A549 (cell line): ENCODE results near the gene TOR1B. TPM values are rescaled to one million over a fixed set of nuclear protein-coding genes. Genes with fewer than 3 reads are reported as not detected.

ENCODE experiments used
- ATAC-seq, 2 experiments: fragments of 200-7000 bp in 1 of 2; fragments of >200 bp in 1 of 2; cut with Nextera tagmentation in 1 of 2; cut with Tn5 transposase in 1 of 2; 3 replicates each; pipeline versions ENCODE4 v1.8.0 to v1.9.1; 2018 to 2020; ENCODE audit warnings: mild to moderate bottlenecking in 1 of 2, moderate library complexity in 1 of 2
- CTCF ChIA-PET: fragments of 300-600 bp; sonication (Branson Sonifier 250); formaldehyde crosslinking; extraction: SDS; loops from one replicate; lab custom pipeline; 2021; ENCODE audit warnings: antibody characterized with exemption, inconsistent platforms; lab: Yijun Ruan, JAX
- POLR2A ChIA-PET: fragments of 350-600 bp; formaldehyde crosslinking; extraction: SDS; loops from one replicate; lab custom pipeline; 2021; ENCODE audit warnings: antibody characterized with exemption, inconsistent platforms; lab: Yijun Ruan, JAX
- DNase-seq, 2 experiments: peaks; one replicate each; pipeline versions ENCODE4 v3.0.0 to v3.0.0-alpha.2; 2011 to 2016; ENCODE audit warnings: low read depth in 1 of 2, low spot score in 1 of 2
- FAIRE-seq: peaks from 2 replicates; lab custom pipeline; 2011; peaks lifted over from hg19 to GRCh38; lab: Jason Lieb, UNC
- H3K27ac ChIP-seq, 2 experiments: fragments of >200 bp; sonication (Bioruptor Twin); formaldehyde crosslinking; 3 replicates each; pipeline ENCODE4 v1.5.1; 2016 to 2017
- H3K4me1 ChIP-seq: fragments of >200 bp; sonication (Bioruptor Twin); formaldehyde crosslinking; 3 replicates; pipeline ENCODE4 v1.6.1; 2016
- H3K4me2 ChIP-seq: fragments of >200 bp; sonication (Bioruptor Twin); formaldehyde crosslinking; 3 replicates; pipeline ENCODE4 v1.6.1; 2016
- H3K4me3 ChIP-seq: fragments of >200 bp; sonication (Bioruptor Twin); formaldehyde crosslinking; 3 replicates; pipeline ENCODE4 v1.5.1; 2016
- H3K9me3 ChIP-seq: fragments of >200 bp; sonication (Bioruptor Twin); formaldehyde crosslinking; 3 replicates; pipeline ENCODE4 v1.6.1; 2016
- BCL3 ChIP-seq: fragments of >200 bp; sonication (Bioruptor Twin); formaldehyde crosslinking; IDR thresholded peaks from 3 replicates; pipeline ENCODE4 v1.6.1; 2016
- CBX8 ChIP-seq: fragments of 200-600 bp; sonication (generic); IDR thresholded peaks from 2 replicates; pipeline ENCODE4 v1.6.1; 2016
- EHMT2 ChIP-seq: fragments of 200-600 bp; sonication (generic); IDR thresholded peaks from 2 replicates; pipeline ENCODE4 v1.6.1; 2016; ENCODE audit warnings: antibody characterized with exemption, low read depth, mild to moderate bottlenecking, moderate library complexity
- EP300 ChIP-seq, 2 experiments: fragments of >200 bp; sonication (Bioruptor Twin); formaldehyde crosslinking; IDR thresholded peaks; 2 replicates in 1 of 2; 3 replicates in 1 of 2; pipeline ENCODE4 v1.6.1; 2016 to 2017
- ESRRA ChIP-seq: fragments of 150-350 bp; IDR thresholded peaks from 2 replicates; pipeline ENCODE4 v1.6.1; 2014; ENCODE audit warnings: mild to moderate bottlenecking, low read length, borderline replicate concordance
- FOSB ChIP-seq: fragments of 250-450 bp; sonication (Bioruptor Pico); IDR thresholded peaks from 2 replicates; pipeline ENCODE4 v1.5.0; 2020; ENCODE audit warnings: mild to moderate bottlenecking, moderate library complexity
- FOSL2 ChIP-seq, 2 experiments: fragments of 450-650 bp in 1 of 2; fragments of >200 bp in 1 of 2; sonication (Bioruptor Twin) in 1 of 2; formaldehyde crosslinking; IDR thresholded peaks; 2 replicates each; pipeline versions ENCODE4 v1.5.0 to v1.6.1; 2016 to 2020; ENCODE audit warnings: mild to moderate bottlenecking in 1 of 2, moderate library complexity in 1 of 2
- HOXB13 ChIP-seq: fragments of 250-450 bp; sonication (Bioruptor Pico); IDR thresholded peaks from 2 replicates; pipeline ENCODE4 v1.5.0; 2020; ENCODE audit warnings: low read depth, mild to moderate bottlenecking, moderate library complexity
- JUNB ChIP-seq: fragments of >200 bp; sonication (Bioruptor Twin); formaldehyde crosslinking; IDR thresholded peaks from 2 replicates; pipeline ENCODE4 v1.6.1; 2016
- KDM5A ChIP-seq: fragments of 200-600 bp; sonication (generic); IDR thresholded peaks from 2 replicates; pipeline ENCODE4 v1.6.1; 2016; ENCODE audit warnings: antibody characterized with exemption, mild to moderate bottlenecking
- MYC ChIP-seq: IDR thresholded peaks from 2 replicates; pipeline ENCODE4 v1.6.1; 2012; ENCODE audit warnings: mild to moderate bottlenecking, inconsistent platforms, low read length, improper control_type of control experiment, borderline replicate concordance
- NR3C1 ChIP-seq: fragments of >200 bp; sonication (Bioruptor Twin); formaldehyde crosslinking; IDR thresholded peaks from 3 replicates; pipeline ENCODE4 v1.6.1; 2017
- PHF8 ChIP-seq: fragments of 200-600 bp; sonication (generic); IDR thresholded peaks from 2 replicates; pipeline ENCODE4 v1.6.1; 2016; ENCODE audit warnings: low read depth, mild to moderate bottlenecking, antibody characterized with exemption, moderate library complexity, borderline replicate concordance
- RAD21 ChIP-seq, 2 experiments: fragments of >200 bp in 1 of 2; sonication (Bioruptor Twin) in 1 of 2; formaldehyde crosslinking in 1 of 2; IDR thresholded peaks in 1 of 2; conservative IDR thresholded peaks in 1 of 2; 2 replicates in 1 of 2; 3 replicates in 1 of 2; pipeline ENCODE4 v1.6.1; 2012 to 2018; ENCODE audit warnings: inconsistent platforms in 1 of 2
- RARB ChIP-seq: fragments of 250-450 bp; sonication (Bioruptor Pico); IDR thresholded peaks from 2 replicates; pipeline ENCODE4 v1.8.0; 2021; ENCODE audit warnings: mild to moderate bottlenecking, moderate library complexity
- USF2 ChIP-seq: fragments of 450-650 bp; IDR thresholded peaks from 2 replicates; pipeline ENCODE4 v1.6.1; 2014; ENCODE audit warnings: antibody characterized with exemption
- ZSCAN20 ChIP-seq: fragments of 250-450 bp; sonication (Bioruptor Pico); IDR thresholded peaks from 2 replicates; pipeline ENCODE4 v1.8.0; 2022; ENCODE audit warnings: mild to moderate bottlenecking, moderate library complexity
- WGBS: methylation state at CpG from one replicate; pipeline ENCODE4 v1.1.6; 2017; ENCODE audit errors: missing lambda C conversion rate; 5-methylcytosine and 5-hydroxymethylcytosine counted together
- polyA plus RNA-seq, 4 experiments: library from polyadenylated mRNA; depleted of rRNA in 3 of 4; stranded (reverse); fragments of >200 nt; fragmentation: RNase III in 1 of 4; extraction: RNeasy Plus Mini Kit Qiagen cat#74134 plus additional on column Dnase treatment in 1 of 4; gene quantifications; 2 replicates in 3 of 4; 3 replicates in 1 of 4; pipeline ENCODE4 v1.2.3, GENCODE V29; 2011 to 2017
- TF ChIP-seq, protein P1 (sequence below): fragments of 150-350 bp; IDR thresholded peaks from 2 replicates; pipeline ENCODE4 v1.6.1; 2014; ENCODE audit warnings: low read depth, mild to moderate bottlenecking, low read length
- TF ChIP-seq, protein P2 (sequence below): IDR thresholded peaks from 2 replicates; pipeline ENCODE4 v1.6.1; 2012; ENCODE audit warnings: low read depth, borderline replicate concordance

Gene TOR1B
- polyA plus RNA-seq, 2 of the 4 experiments (the other 2 are of a cell fraction), result 24.9 to 32.4 TPM

DNA sequence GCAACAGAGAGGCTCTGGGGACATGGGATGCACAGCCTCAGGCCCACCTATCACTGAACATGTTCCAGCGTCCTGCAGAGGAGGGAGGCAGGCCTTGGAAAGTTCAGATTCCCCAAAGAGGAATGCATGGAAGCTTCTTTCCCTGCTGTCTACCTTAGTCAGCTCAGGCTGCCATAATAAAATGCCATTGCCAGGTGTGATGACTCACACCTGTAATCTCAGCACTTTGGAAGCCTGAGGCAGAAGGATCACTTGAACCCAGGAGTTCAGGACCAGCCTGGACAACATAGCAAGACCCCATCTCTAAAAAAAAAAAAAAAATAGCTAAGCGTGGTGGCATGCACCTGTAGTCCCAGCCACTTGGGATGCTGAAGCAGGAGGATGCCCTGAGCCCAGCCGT, 24.5 kb upstream of the TOR1B start:
- peak overlapping the region; percentile 88 to 89 for H3K27ac ChIP-seq
- no peak for TF ChIP-seq FOSL2 (IDR thresholded peaks at IDR 0.05)
- TF ChIP-seq FOSL2 (CRISPR knock-in tag; IDR thresholded peaks at IDR 0.05), result peak; percentile 59
- TF ChIP-seq MYC, result no peak
- WGBS, result 94% methylated on average over 3 of the region's 3 CpGs
- FAIRE-seq (no peak), ATAC-seq (no peak), DNase-seq (no peak)
- no peak overlapping the region for H3K4me3 ChIP-seq
- H3K9me3 ChIP-seq, result no peaks in the 10 kb centered on the region
- POLR2A ChIA-PET, result interaction anchor here (0.6 to 3.5 kb wide), 5 partner anchors 16 to 139 kb away, joined by 3 to 27 read pairs (median 11); no protein-coding TSS in a partner anchor
- no peak overlapping the region; the same call in 2 of the 3 replicates for H3K4me2 ChIP-seq
- H3K4me1 ChIP-seq, result peaks cover 58% of the 10 kb centered on the region
- CTCF ChIA-PET, result interaction anchor here (1.2 to 26.1 kb wide), 6 partner anchors 9 to 639 kb away, joined by 5 to 1179 read pairs (median 18); partner anchors contain the start of genes ASB6 and PTGES

- ChIA-PET POLR2A (no interaction called here), CTCF (interaction anchor here (1.1 to 26.1 kb wide), 5 partner anchors 11 to 648 kb away, joined by 4 to 1179 read pairs (median 29); partner anchors contain the start of gene PTGES)
- ATAC-seq, result no peak
- 95% methylated on average over 7 of the region's 7 CpGs for WGBS
- no peak for DNase-seq
- Histone ChIP-seq H3K4me3 (no peak overlapping the region), H3K4me2 (no peak overlapping the region), H3K9me3 (no peaks in the 10 kb centered on the region), H3K4me1 (peaks cover 46% of the 10 kb centered on the region), H3K27ac (peak overlapping the region in 1 of 2 experiments; percentile 89; a peak in 3 of 6 replicates)
- TF ChIP-seq EP300 (IDR thresholded peaks at IDR 0.05) (no peak), RARB (no peak), BCL3 (no peak), KDM5A (no peak), ESRRA (no peak)
- TF ChIP-seq, protein P1, sequence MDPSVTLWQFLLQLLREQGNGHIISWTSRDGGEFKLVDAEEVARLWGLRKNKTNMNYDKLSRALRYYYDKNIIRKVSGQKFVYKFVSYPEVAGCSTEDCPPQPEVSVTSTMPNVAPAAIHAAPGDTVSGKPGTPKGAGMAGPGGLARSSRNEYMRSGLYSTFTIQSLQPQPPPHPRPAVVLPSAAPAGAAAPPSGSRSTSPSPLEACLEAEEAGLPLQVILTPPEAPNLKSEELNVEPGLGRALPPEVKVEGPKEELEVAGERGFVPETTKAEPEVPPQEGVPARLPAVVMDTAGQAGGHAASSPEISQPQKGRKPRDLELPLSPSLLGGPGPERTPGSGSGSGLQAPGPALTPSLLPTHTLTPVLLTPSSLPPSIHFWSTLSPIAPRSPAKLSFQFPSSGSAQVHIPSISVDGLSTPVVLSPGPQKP, result no peak
- no peak for FAIRE-seq
Measured at GRCh38 chr9:129779560-129780190, 23.3 kb upstream of the TOR1B start.

DNA sequence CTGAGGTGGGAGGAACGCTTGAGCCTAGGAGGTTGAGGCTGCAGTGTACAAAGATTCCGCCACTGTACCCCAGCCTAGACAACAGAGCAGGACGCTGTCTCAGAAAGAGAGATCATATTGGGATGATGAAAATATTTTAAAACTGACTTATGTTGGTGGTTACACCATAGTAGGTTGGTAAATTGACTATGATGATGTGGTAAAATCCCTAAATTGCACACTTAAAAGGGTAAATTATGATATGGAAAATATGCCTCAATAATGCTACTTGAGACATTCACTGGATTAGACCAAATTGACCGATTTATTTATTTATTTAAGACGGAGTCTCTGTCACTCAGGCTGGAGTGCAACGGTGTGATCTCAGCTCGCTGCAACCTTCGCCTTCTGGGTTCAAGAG, 21.9 kb upstream of the TOR1B start:
- FAIRE-seq (no peak), ATAC-seq (no peak), DNase-seq (no peak)
- WGBS, result 76% methylated on average over 8 of the region's 8 CpGs
- peak overlapping the region in 1 of 2 experiments; percentile 22; a peak in 2 of 6 replicates for H3K27ac ChIP-seq
- H3K9me3 ChIP-seq, result no peaks in the 10 kb centered on the region
- ChIA-PET POLR2A (interaction anchor here (0.7 kb wide), 1 partner anchor 43 kb away, joined by 7 read pairs; no protein-coding TSS in a partner anchor), CTCF (interaction anchor here (0.6 to 26.1 kb wide), 10 partner anchors 9 to 819 kb away, joined by 3 to 1179 read pairs (median 8); partner anchors contain the start of genes ASB6 and PTGES)
- no peak overlapping the region for H3K4me3 ChIP-seq
- no peak for TF ChIP-seq NR3C1
- no peak for TF ChIP-seq JUNB
- TF ChIP-seq FOSL2 (IDR thresholded peaks at IDR 0.05), result no peak
- TF ChIP-seq FOSL2 (CRISPR knock-in tag; IDR thresholded peaks at IDR 0.05), result no peak
- TF ChIP-seq BCL3, result no peak
- TF ChIP-seq PHF8, result no peak
- no peak for TF ChIP-seq RAD21 (conservative IDR thresholded peaks at IDR 0.05 in 1 of 2, IDR thresholded peaks at IDR 0.05 in 1 of 2)
- TF ChIP-seq, protein P2, sequence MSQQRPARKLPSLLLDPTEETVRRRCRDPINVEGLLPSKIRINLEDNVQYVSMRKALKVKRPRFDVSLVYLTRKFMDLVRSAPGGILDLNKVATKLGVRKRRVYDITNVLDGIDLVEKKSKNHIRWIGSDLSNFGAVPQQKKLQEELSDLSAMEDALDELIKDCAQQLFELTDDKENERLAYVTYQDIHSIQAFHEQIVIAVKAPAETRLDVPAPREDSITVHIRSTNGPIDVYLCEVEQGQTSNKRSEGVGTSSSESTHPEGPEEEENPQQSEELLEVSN, result no peak
- TF ChIP-seq HOXB13, result no peak
- no peak for TF ChIP-seq FOSB
- TF ChIP-seq CBX8, result no peak
- no peak for TF ChIP-seq ZSCAN20 (CRISPR knock-in tag)
- no peak for TF ChIP-seq USF2
- TF ChIP-seq EHMT2, result no peak
- H3K4me1 ChIP-seq, result peaks cover 31% of the 10 kb centered on the region
- no peak overlapping the region for H3K4me2 ChIP-seq
